GM19467 (cell line): Measurements from ENCODE around the gene CXXC5.

Experiments
- ATAC-seq: cut with Tn5 transposase; IDR thresholded peaks from one replicate; pipeline ENCODE4 v1.9.1; 2021; ENCODE audit warnings: mild to moderate bottlenecking, moderate library complexity; ENCODE audit not compliant: unreplicated experiment

CXXC5 gene

GRCh38 chr5:139638090-139638735 is 9.9 kb upstream of the CXXC5 start:
- no peak for ATAC-seq

GRCh38 chr5:139638736-139639618 is 9.2 kb upstream of the CXXC5 start:
- no peak for ATAC-seq

- ATAC-seq = no peak
Observed at GRCh38 chr5:139639619-139640380, 8.3 kb upstream of the CXXC5 start.

GRCh38 chr5:139640421-139641115 is 7.6 kb upstream of the CXXC5 start:
- ATAC-seq = no peak

- ATAC-seq = no peak
Observed at GRCh38 chr5:139641116-139642080, 6.8 kb upstream of the CXXC5 start.

GRCh38 chr5:139642213-139642612 is 5.9 kb upstream of the CXXC5 start:
- ATAC-seq = no peak

- ATAC-seq = no peak
Observed at GRCh38 chr5:139642891-139643871, 5.0 kb upstream of the CXXC5 start.

GRCh38 chr5:139644001-139644456 is 4.1 kb upstream of the CXXC5 start:
- ATAC-seq = no peak

- no peak for ATAC-seq
Observed at GRCh38 chr5:139644646-139645429, 3.3 kb upstream of the CXXC5 start.

- ATAC-seq = no peak
Observed at GRCh38 chr5:139645430-139645871, 2.7 kb upstream of the CXXC5 start.

- no peak for ATAC-seq
Observed at GRCh38 chr5:139646111-139646510, 2.0 kb upstream of the CXXC5 start.

GRCh38 chr5:139646912-139647505 is 1.1 kb upstream of the CXXC5 start:
- no peak for ATAC-seq

GRCh38 chr5:139647506-139648204 is 494 bp upstream of the CXXC5 start:
- no peak for ATAC-seq

GRCh38 chr5:139649082-139649991 is 1.2 kb downstream of the CXXC5 start:
- ATAC-seq = no peak

- no peak for ATAC-seq
Observed at GRCh38 chr5:139650031-139650688, 2.0 kb downstream of the CXXC5 start.
